ENCODE data around the gene JMJD4. TPM values are rescaled to one million over a fixed set of nuclear protein-coding genes. Genes with fewer than 3 reads are reported as not detected.

The JMJD4 gene
- total and polyA plus RNA-seq, 2 of the 8 experiments (the other 6 are each of a cell fraction or from before 2014, with no cell fraction given) = 13.2 to 23.3 TPM

DNA sequence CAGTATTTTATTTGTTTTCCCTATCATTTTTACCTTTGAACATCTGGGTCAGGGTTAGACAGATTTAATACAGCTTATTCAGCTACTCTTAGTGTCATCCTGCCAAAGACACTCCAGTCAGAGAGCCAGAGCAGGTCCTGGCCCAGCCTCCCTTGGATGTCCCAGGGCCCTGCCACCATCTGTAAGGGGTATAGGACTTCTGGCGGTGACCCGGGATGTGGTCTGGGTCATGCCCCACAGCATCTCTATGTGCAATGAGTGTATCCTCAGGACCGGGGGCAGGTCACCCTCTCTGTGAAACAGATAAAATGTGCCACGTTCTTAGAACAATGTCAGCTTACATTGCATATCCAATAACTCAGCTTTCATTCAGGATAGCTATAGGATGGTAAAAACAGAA is 42.5 kb upstream of the JMJD4 start:
- no peak overlapping the region for H3K14ac ChIP-seq (ENCODE audit: insufficient read length)
- no peak overlapping the region for H4K91ac ChIP-seq (replicated peaks; ENCODE audit: insufficient read length, low read length)
- no peak overlapping the region for H2BK12ac ChIP-seq (ENCODE audit: low read depth, low read length)
- H3K4me3 ChIP-seq (ENCODE audit: extremely low read depth in 1 of 4, insufficient read depth in 2 of 4, low read depth in 3 of 4, low read length in 4 of 4) = no peak overlapping the region
- H3K23me2 ChIP-seq (ENCODE audit: low read depth, low read length) = no peaks in the 10 kb centered on the region
- ChIA-PET CTCF (ENCODE audit: partially characterized antibody) (interaction anchor here (0.9 to 2.9 kb wide), 2 partner anchors 14 to 128 kb away, joined by 3 to 16 read pairs; no protein-coding TSS in a partner anchor), POLR2A (ENCODE audit: partially characterized antibody) (no interaction called here)
- DNase-seq (ENCODE audit: low read depth in 1 of 2, low spot score in 2 of 2) (no peak), FAIRE-seq (no peak)
- no peak overlapping the region for H2BK120ac ChIP-seq (replicated peaks; ENCODE audit: low read depth, low read length)
- H2AFZ ChIP-seq (ENCODE audit: low read length) = no peak overlapping the region
- no peak overlapping the region for H3K56ac ChIP-seq (replicated peaks; ENCODE audit: insufficient read length, low read depth, low read length)
- H3K79me2 ChIP-seq (ENCODE audit: control insufficient read depth in 1 of 2, insufficient read depth in 2 of 2, low read length in 2 of 2) = no peaks in the 10 kb centered on the region
- H3K9me3 ChIP-seq (ENCODE audit: insufficient read depth in 2 of 2, low read depth in 1 of 2, low read length in 1 of 2) = no peaks in the 10 kb centered on the region
- no peak overlapping the region for H3K4me2 ChIP-seq (ENCODE audit: insufficient read depth in 1 of 2, low read depth in 2 of 2, low read length in 2 of 2)
- H3K79me1 ChIP-seq (ENCODE audit: low read depth, low read length) = peaks cover 8% of the 10 kb centered on the region
- no peak overlapping the region for H2BK20ac ChIP-seq (ENCODE audit: low read length)
- H3K27me3 ChIP-seq (replicated peaks in 1 of 4; ENCODE audit: control insufficient read depth in 3 of 4, extremely low read depth in 1 of 4, insufficient read depth in 3 of 4, low read length in 3 of 4) = no peaks in the 10 kb centered on the region
- H2BK15ac ChIP-seq (ENCODE audit: low read length) = no peak overlapping the region
- no peaks in the 10 kb centered on the region for H3K4me1 ChIP-seq (replicated peaks in 1 of 4; ENCODE audit: control insufficient read depth in 3 of 4, insufficient read depth in 4 of 4, low read length in 3 of 4)
- no peak overlapping the region for H3K18ac ChIP-seq (ENCODE audit: extremely low read depth, low read length)
- no peak overlapping the region for H3K4ac ChIP-seq (replicated peaks; ENCODE audit: insufficient read length, low read depth, low read length)
- no peak overlapping the region for H4K8ac ChIP-seq (ENCODE audit: extremely low read depth, insufficient read depth, low read length)
- H3K23ac ChIP-seq (ENCODE audit: insufficient read length) = no peak overlapping the region
- H4K20me1 ChIP-seq (replicated peaks in 1 of 2; ENCODE audit: control insufficient read depth in 1 of 2, insufficient read depth in 2 of 2, low read length in 2 of 2) = peaks cover 0 to 19% of the 10 kb centered on the region in 2 experiments
- no peak overlapping the region for H2AK5ac ChIP-seq (ENCODE audit: low read depth, low read length)
- H4K5ac ChIP-seq (ENCODE audit: insufficient read length, low read depth, low read length) = no peak overlapping the region
- no peak overlapping the region for H3K9ac ChIP-seq (replicated peaks in 1 of 4; ENCODE audit: extremely low read depth in 1 of 4, low read depth in 3 of 4, low read length in 3 of 4)
- H2BK5ac ChIP-seq (ENCODE audit: low read depth, low read length) = no peak overlapping the region
- H3K36me3 ChIP-seq (ENCODE audit: control insufficient read depth in 2 of 4, insufficient read depth in 4 of 4, low read length in 3 of 4) = peaks cover 0 to 10% (median 0%) of the 10 kb centered on the region in 4 experiments; a peak in 1 of 8 replicates
- H3K27ac ChIP-seq (ENCODE audit: low read depth, low read length) = no peak overlapping the region
- 84% methylated on average over 4 of the region's 4 CpGs; no CpG with 5 or more reads in 1 of the 2 experiments for WGBS, 2 experiments (ENCODE audit: extremely low coverage in 1 of 2, insufficient coverage in 1 of 2, insufficient read length in 1 of 2, insufficient replicate concordance in 2 of 2, low coverage in 1 of 2, low lambda C conversion rate in 2 of 2, missing lambda C conversion rate in 1 of 2)
- TF ChIP-seq HDAC6 (IDR thresholded peaks at IDR 0.05; ENCODE audit: low read depth, low read length) = no peak
- TF ChIP-seq ASH2L (IDR thresholded peaks at IDR 0.05; ENCODE audit: low read length) = no peak
- TF ChIP-seq ZNF274 (IDR thresholded peaks at IDR 0.05; ENCODE audit: borderline replicate concordance, extremely low read depth, low read length) = no peak
- TF ChIP-seq EP300 (IDR thresholded peaks at IDR 0.05; ENCODE audit: borderline replicate concordance in 1 of 2, low read depth in 2 of 2, low read length in 2 of 2) = no peak
- no peak for TF ChIP-seq MAFK (IDR thresholded peaks at IDR 0.05; ENCODE audit: low read depth, low read length)

All from H1 (cell line).